Measurements from ENCODE around the gene TPX2.

DNA sequence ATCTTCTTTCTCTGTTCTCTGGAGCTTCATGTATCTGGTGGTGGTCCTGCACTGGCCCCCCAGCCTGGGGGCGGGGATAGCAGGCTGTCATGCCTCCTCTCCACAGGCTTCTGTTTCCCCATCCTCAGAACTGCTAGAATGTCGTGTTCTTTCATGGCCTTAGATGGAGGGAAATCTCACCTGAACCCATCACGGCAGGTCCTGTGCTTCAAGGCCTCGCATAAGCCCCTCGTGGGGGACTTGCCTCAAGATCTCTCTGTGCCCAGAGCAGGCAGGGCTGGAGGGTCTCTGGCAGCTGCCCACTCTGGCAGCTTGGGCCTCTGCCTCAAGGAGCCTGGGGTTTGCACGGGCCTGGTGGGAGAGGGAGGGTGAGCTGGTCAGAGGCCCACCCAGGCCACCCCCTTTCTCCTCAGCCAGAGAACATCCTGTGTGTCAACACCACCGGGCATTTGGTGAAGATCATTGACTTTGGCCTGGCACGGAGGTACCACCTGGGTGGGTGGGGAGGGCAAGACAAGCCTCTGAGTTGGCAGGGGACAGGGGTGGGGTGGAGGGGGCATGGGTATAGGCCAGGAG, 91.4 kb downstream of the TPX2 start:
- no peak for TF ChIP-seq POLR2A (IDR thresholded peaks at IDR 0.05)
- TF ChIP-seq, protein P1, sequence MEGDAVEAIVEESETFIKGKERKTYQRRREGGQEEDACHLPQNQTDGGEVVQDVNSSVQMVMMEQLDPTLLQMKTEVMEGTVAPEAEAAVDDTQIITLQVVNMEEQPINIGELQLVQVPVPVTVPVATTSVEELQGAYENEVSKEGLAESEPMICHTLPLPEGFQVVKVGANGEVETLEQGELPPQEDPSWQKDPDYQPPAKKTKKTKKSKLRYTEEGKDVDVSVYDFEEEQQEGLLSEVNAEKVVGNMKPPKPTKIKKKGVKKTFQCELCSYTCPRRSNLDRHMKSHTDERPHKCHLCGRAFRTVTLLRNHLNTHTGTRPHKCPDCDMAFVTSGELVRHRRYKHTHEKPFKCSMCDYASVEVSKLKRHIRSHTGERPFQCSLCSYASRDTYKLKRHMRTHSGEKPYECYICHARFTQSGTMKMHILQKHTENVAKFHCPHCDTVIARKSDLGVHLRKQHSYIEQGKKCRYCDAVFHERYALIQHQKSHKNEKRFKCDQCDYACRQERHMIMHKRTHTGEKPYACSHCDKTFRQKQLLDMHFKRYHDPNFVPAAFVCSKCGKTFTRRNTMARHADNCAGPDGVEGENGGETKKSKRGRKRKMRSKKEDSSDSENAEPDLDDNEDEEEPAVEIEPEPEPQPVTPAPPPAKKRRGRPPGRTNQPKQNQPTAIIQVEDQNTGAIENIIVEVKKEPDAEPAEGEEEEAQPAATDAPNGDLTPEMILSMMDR (IDR thresholded peaks at IDR 0.05): no peak
